ENCODE data around the gene BEND7.

GRCh38 chr10:13518076-13518692, 10.6 kb downstream of the BEND7 start:
- TF ChIP-seq CTCF (IDR thresholded peaks at IDR 0.05): no peak
- TF ChIP-seq POLR2A (IDR thresholded peaks at IDR 0.05): no peak

Data from body of pancreas (tissue), 4 donors.